ENCODE measurements around the gene TPSD1. TPM values are rescaled to one million over a fixed set of nuclear protein-coding genes. Genes with fewer than 3 reads are reported as not detected.

The TPSD1 gene
- polyA plus RNA-seq, 1 donor (not counting 4 experiments of a cell fraction or from before 2014, with no cell fraction given): not detected

GRCh38 chr16:1290063-1290501 lies 34.2 kb downstream of the TPSD1 start:
- Histone ChIP-seq H3K27me3 (ENCODE audit: control insufficient read depth, extremely low read depth, insufficient read depth, low read length) (peaks cover 59% of the 10 kb centered on the region), H3K36me3 (ENCODE audit: control insufficient read depth in 2 of 2, extremely low read depth in 1 of 2, insufficient read depth in 2 of 2, low read length in 2 of 2) (no peaks in the 10 kb centered on the region), H3K27ac (ENCODE audit: control insufficient read depth, insufficient read depth, low read length) (no peak overlapping the region), H3K9me1 (ENCODE audit: control insufficient read depth, extremely low read depth, insufficient read depth, low read length) (no peaks in the 10 kb centered on the region), H3K4me3 (ENCODE audit: control insufficient read depth in 2 of 3, extremely low read depth in 1 of 3, insufficient read depth in 2 of 3, low read depth in 1 of 3, low read length in 3 of 3) (no peak overlapping the region), H2AFZ (ENCODE audit: control insufficient read depth, low read length) (no peak overlapping the region), H3K79me2 (ENCODE audit: control insufficient read depth, insufficient read depth, low read length) (no peaks in the 10 kb centered on the region), H4K20me1 (ENCODE audit: control insufficient read depth, extremely low read depth, insufficient read depth, low read length) (no peaks in the 10 kb centered on the region), H3K4me2 (ENCODE audit: control insufficient read depth, extremely low read depth, insufficient read depth, low read depth, low read length) (no peak overlapping the region), H3K9ac (ENCODE audit: control insufficient read depth, extremely low read depth, insufficient read depth, low read length) (no peak overlapping the region), H3K4me1 (ENCODE audit: control insufficient read depth, extremely low read depth, insufficient read depth, low read length) (no peaks in the 10 kb centered on the region), H3K9me3 (ENCODE audit: control insufficient read depth, low read depth, low read length) (no peaks in the 10 kb centered on the region)
- FAIRE-seq (no peak), DNase-seq (ENCODE audit: low read depth, low spot score) (no peak)
- dilution Hi-C loops (cut with MboI; ENCODE audit: extremely low pct_ligation_motif_present, low sequenced_read_pairs): no loop called here
- no peak for TF ChIP-seq EZH2 (IDR thresholded peaks at IDR 0.05; ENCODE audit: low read length)
- TF ChIP-seq, protein P1, sequence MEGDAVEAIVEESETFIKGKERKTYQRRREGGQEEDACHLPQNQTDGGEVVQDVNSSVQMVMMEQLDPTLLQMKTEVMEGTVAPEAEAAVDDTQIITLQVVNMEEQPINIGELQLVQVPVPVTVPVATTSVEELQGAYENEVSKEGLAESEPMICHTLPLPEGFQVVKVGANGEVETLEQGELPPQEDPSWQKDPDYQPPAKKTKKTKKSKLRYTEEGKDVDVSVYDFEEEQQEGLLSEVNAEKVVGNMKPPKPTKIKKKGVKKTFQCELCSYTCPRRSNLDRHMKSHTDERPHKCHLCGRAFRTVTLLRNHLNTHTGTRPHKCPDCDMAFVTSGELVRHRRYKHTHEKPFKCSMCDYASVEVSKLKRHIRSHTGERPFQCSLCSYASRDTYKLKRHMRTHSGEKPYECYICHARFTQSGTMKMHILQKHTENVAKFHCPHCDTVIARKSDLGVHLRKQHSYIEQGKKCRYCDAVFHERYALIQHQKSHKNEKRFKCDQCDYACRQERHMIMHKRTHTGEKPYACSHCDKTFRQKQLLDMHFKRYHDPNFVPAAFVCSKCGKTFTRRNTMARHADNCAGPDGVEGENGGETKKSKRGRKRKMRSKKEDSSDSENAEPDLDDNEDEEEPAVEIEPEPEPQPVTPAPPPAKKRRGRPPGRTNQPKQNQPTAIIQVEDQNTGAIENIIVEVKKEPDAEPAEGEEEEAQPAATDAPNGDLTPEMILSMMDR (optimal IDR thresholded peaks at IDR 0.05 in 1 of 3, IDR thresholded peaks at IDR 0.05 in 1 of 3, conservative IDR thresholded peaks at IDR 0.05 in 1 of 3; ENCODE audit: extremely low read depth in 1 of 3, insufficient read depth in 2 of 3, low read length in 3 of 3): no peak

DNA sequence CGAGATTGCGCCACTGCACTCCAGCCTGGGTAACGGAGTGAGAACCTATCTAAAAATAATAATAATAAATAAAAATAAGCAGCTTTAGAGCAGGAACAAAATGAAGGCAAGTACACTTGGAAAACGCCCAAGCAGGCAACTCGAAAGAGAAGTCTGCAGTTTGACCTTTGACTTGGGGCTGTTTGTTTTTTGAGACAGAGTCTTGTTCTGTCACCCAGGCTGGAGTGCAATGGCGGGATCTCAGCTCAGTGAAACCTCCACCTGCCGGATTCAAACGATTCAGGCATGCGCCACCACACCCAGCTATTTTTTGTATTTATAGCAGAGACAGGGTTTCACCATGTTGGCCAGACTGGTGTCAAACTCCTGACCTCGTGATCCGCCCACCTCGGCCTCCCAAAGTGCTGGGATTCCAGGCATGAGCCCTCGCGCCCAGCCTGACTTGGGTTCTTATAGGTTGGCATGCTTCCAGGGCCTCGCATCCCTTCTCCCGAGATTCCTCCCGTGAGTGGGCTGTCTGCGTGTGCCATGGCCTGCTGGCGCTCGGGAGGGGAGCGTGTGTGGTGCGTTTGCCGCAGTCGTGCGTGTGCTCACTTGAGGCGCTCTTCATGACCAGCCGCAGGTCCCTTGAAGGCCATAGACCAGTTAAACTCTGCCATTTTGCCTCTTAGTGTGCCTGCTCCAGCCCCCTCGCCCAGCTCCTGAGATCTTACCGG lies 35.1 kb downstream of the TPSD1 start:
- no peak for DNase-seq (ENCODE audit: low read depth, low spot score)
- Histone ChIP-seq H3K79me2 (ENCODE audit: control insufficient read depth, insufficient read depth, low read length) (no peaks in the 10 kb centered on the region), H3K4me2 (ENCODE audit: control insufficient read depth, extremely low read depth, insufficient read depth, low read depth, low read length) (no peak overlapping the region), H3K27ac (ENCODE audit: control insufficient read depth, insufficient read depth, low read length) (no peak overlapping the region), H3K27me3 (ENCODE audit: control insufficient read depth, extremely low read depth, insufficient read depth, low read length) (peaks cover 52% of the 10 kb centered on the region), H4K20me1 (ENCODE audit: control insufficient read depth, extremely low read depth, insufficient read depth, low read length) (no peaks in the 10 kb centered on the region), H2AFZ (ENCODE audit: control insufficient read depth, low read length) (no peak overlapping the region), H3K9me3 (ENCODE audit: control insufficient read depth, low read depth, low read length) (no peaks in the 10 kb centered on the region), H3K4me1 (ENCODE audit: control insufficient read depth, extremely low read depth, insufficient read depth, low read length) (peaks cover 6% of the 10 kb centered on the region), H3K9ac (ENCODE audit: control insufficient read depth, extremely low read depth, insufficient read depth, low read length) (no peak overlapping the region), H3K36me3 (ENCODE audit: control insufficient read depth in 2 of 2, extremely low read depth in 1 of 2, insufficient read depth in 2 of 2, low read length in 2 of 2) (no peaks in the 10 kb centered on the region), H3K9me1 (ENCODE audit: control insufficient read depth, extremely low read depth, insufficient read depth, low read length) (no peaks in the 10 kb centered on the region), H3K4me3 (ENCODE audit: control insufficient read depth in 2 of 3, extremely low read depth in 1 of 3, insufficient read depth in 2 of 3, low read depth in 1 of 3, low read length in 3 of 3) (no peak overlapping the region)
- TF ChIP-seq, protein P1 (optimal IDR thresholded peaks at IDR 0.05 in 1 of 3, IDR thresholded peaks at IDR 0.05 in 1 of 3, conservative IDR thresholded peaks at IDR 0.05 in 1 of 3; ENCODE audit: extremely low read depth in 1 of 3, insufficient read depth in 2 of 3, low read length in 3 of 3): no peak
- TF ChIP-seq EZH2 (IDR thresholded peaks at IDR 0.05; ENCODE audit: low read length): peak; percentile 23
- dilution Hi-C loops (cut with MboI; ENCODE audit: extremely low pct_ligation_motif_present, low sequenced_read_pairs): no loop called here
- no peak for FAIRE-seq
